H1 (cell line): Measurements from ENCODE around the gene PTP4A1. TPM values are rescaled to one million over a fixed set of nuclear protein-coding genes. Genes with fewer than 3 reads are reported as not detected.

ENCODE experiments used
- CTCF ChIA-PET: fragments of 300-600 bp; sonication (Branson Sonifier 250); formaldehyde crosslinking; loops from one replicate; lab custom pipeline; 2021; ENCODE audit not compliant: partially characterized antibody; lab: Charles Lee
- POLR2A ChIA-PET: fragments of 300-600 bp; sonication (Branson Sonifier 250); formaldehyde crosslinking; loops from one replicate; lab custom pipeline; 2021; ENCODE audit warnings: inconsistent platforms; ENCODE audit not compliant: partially characterized antibody; lab: Charles Lee
- DNase-seq, 2 experiments: peaks; one replicate each; pipeline versions ENCODE4 v3.0.0 to v3.0.0-alpha.2; 2010 to 2022; ENCODE audit warnings: low spot score in 2 of 2, low read depth in 1 of 2, mixed read lengths in 1 of 2
- FAIRE-seq: peaks from 2 replicates; lab custom pipeline; 2011; peaks lifted over from hg19 to GRCh38; lab: Jason Lieb, UNC
- H2AFZ ChIP-seq: 2 replicates; pipeline ENCODE4 v1.8.1; 2012; ENCODE audit warnings: low read length, inconsistent platforms
- H2AK5ac ChIP-seq: 2 replicates; pipeline ENCODE4 v1.6.1; 2013; ENCODE audit warnings: low read depth, low read length
- H2BK120ac ChIP-seq: replicated peaks from 2 replicates; pipeline ENCODE3; 2013; ENCODE audit warnings: low read depth, low read length, inconsistent platforms
- H2BK12ac ChIP-seq: 2 replicates; pipeline ENCODE4 v1.6.1; 2013; ENCODE audit warnings: low read depth, low read length
- H2BK15ac ChIP-seq: 2 replicates; pipeline ENCODE4 v1.6.1; 2013; ENCODE audit warnings: low read length
- H2BK20ac ChIP-seq: 2 replicates; pipeline ENCODE4 v1.6.1; 2013; ENCODE audit warnings: low read length
- H2BK5ac ChIP-seq: 2 replicates; pipeline ENCODE4 v1.6.1; 2013; ENCODE audit warnings: low read depth, low read length
- H3K14ac ChIP-seq: 2 replicates; pipeline ENCODE4 v1.6.1; 2013; ENCODE audit warnings: inconsistent platforms; ENCODE audit not compliant: insufficient read length
- H3K18ac ChIP-seq: 2 replicates; pipeline ENCODE4 v1.6.1; 2013; ENCODE audit warnings: low read length; ENCODE audit errors: extremely low read depth
- H3K23ac ChIP-seq: 2 replicates; pipeline ENCODE4 v1.6.1; 2013; ENCODE audit warnings: inconsistent platforms; ENCODE audit not compliant: insufficient read length
- H3K23me2 ChIP-seq: 2 replicates; pipeline ENCODE4 v1.6.1; 2013; ENCODE audit warnings: low read depth, low read length
- H3K27ac ChIP-seq: 2 replicates; pipeline ENCODE4 v1.6.1; 2011; ENCODE audit warnings: low read depth, low read length, inconsistent platforms
- H3K27me3 ChIP-seq, 4 experiments: replicated peaks in 1 of 4; 1 replicate in 1 of 4; 2 replicates in 3 of 4; pipeline versions ENCODE4 v1.6.1 to v1.8.1; 2011 to 2013; ENCODE audit warnings: low read length in 3 of 4, mild to moderate bottlenecking in 3 of 4, inconsistent platforms in 2 of 4, mixed read lengths in 2 of 4, moderate library complexity in 1 of 4; ENCODE audit not compliant: control insufficient read depth in 3 of 4, insufficient read depth in 3 of 4; ENCODE audit errors: extremely low read depth in 1 of 4
- H3K36me3 ChIP-seq, 4 experiments: 2 replicates each; pipeline versions ENCODE4 v1.6.1 to v1.8.1; 2011 to 2013; ENCODE audit warnings: mild to moderate bottlenecking in 4 of 4, low read length in 3 of 4, moderate library complexity in 2 of 4, control low read depth in 1 of 4, inconsistent platforms in 1 of 4; ENCODE audit not compliant: insufficient read depth in 4 of 4, control insufficient read depth in 2 of 4
- H3K4ac ChIP-seq: replicated peaks from 2 replicates; pipeline ENCODE3; 2013; ENCODE audit warnings: low read length, low read depth, mixed read lengths, inconsistent platforms; ENCODE audit not compliant: insufficient read length
- H3K4me1 ChIP-seq, 4 experiments: replicated peaks in 1 of 4; 1 replicate in 1 of 4; 2 replicates in 3 of 4; pipeline versions ENCODE4 v1.6.1 to v1.8.1; 2011 to 2013; ENCODE audit warnings: low read length in 3 of 4, inconsistent platforms in 2 of 4, mixed read lengths in 1 of 4; ENCODE audit not compliant: insufficient read depth in 4 of 4, control insufficient read depth in 3 of 4
- H3K4me2 ChIP-seq, 2 experiments: 2 replicates each; pipeline versions ENCODE4 v1.6.1 to v1.8.1; 2011 to 2013; ENCODE audit warnings: low read depth in 2 of 2, low read length in 2 of 2, control low read depth in 1 of 2, inconsistent platforms in 1 of 2, mild to moderate bottlenecking in 1 of 2; ENCODE audit not compliant: insufficient read depth in 1 of 2
- H3K4me3 ChIP-seq, 4 experiments: fragments of 200-600, 300-600 bp in 1 of 4; sonication (generic), shearing (Covaris generic), sonication (Bioruptor Twin) in 1 of 4; 2 replicates each; pipeline versions ENCODE4 v1.5.1 to v1.8.1; 2011 to 2016; ENCODE audit warnings: low read length in 4 of 4, low read depth in 3 of 4, control low read depth in 2 of 4, inconsistent platforms in 2 of 4, mild to moderate bottlenecking in 2 of 4, mixed read lengths in 1 of 4, moderate library complexity in 1 of 4; ENCODE audit not compliant: insufficient read depth in 2 of 4; ENCODE audit errors: extremely low read depth in 1 of 4
- H3K56ac ChIP-seq: replicated peaks from 2 replicates; pipeline ENCODE3; 2013; ENCODE audit warnings: low read depth, mild to moderate bottlenecking, mixed read lengths, low read length, inconsistent platforms; ENCODE audit not compliant: insufficient read length
- H3K79me1 ChIP-seq: 2 replicates; pipeline ENCODE4 v1.6.1; 2013; ENCODE audit warnings: low read depth, low read length, control low read depth
- H3K79me2 ChIP-seq, 2 experiments: 2 replicates each; pipeline versions ENCODE4 v1.6.1 to v1.8.1; 2012 to 2013; ENCODE audit warnings: low read length in 2 of 2, mild to moderate bottlenecking in 2 of 2, inconsistent platforms in 1 of 2; ENCODE audit not compliant: insufficient read depth in 2 of 2, control insufficient read depth in 1 of 2
- H3K9ac ChIP-seq, 4 experiments: replicated peaks in 1 of 4; 1 replicate in 1 of 4; 2 replicates in 3 of 4; pipeline versions ENCODE4 v1.6.1 to v1.8.1; 2011 to 2013; ENCODE audit warnings: low read depth in 3 of 4, low read length in 3 of 4, control low read depth in 2 of 4, mild to moderate bottlenecking in 2 of 4, moderate library complexity in 2 of 4, inconsistent platforms in 1 of 4; ENCODE audit errors: extremely low read depth in 1 of 4
- H3K9me3 ChIP-seq, 2 experiments: 2 replicates each; pipeline versions ENCODE4 v1.6.1 to v1.8.1; 2012 to 2013; ENCODE audit warnings: mild to moderate bottlenecking in 2 of 2, moderate library complexity in 2 of 2, control low read depth in 1 of 2, inconsistent platforms in 1 of 2, low read depth in 1 of 2, low read length in 1 of 2, mixed read lengths in 1 of 2; ENCODE audit not compliant: insufficient read depth in 2 of 2
- H4K20me1 ChIP-seq, 2 experiments: replicated peaks in 1 of 2; 2 replicates each; pipeline versions ENCODE3 to v1.8.1; 2011 to 2013; ENCODE audit warnings: inconsistent platforms in 2 of 2, low read length in 2 of 2, mild to moderate bottlenecking in 1 of 2; ENCODE audit not compliant: insufficient read depth in 2 of 2, control insufficient read depth in 1 of 2
- H4K5ac ChIP-seq: 2 replicates; pipeline ENCODE4 v1.6.1; 2013; ENCODE audit warnings: low read length, low read depth, mixed read lengths, inconsistent platforms; ENCODE audit not compliant: insufficient read length
- H4K8ac ChIP-seq: 2 replicates; pipeline ENCODE4 v1.8.0; 2013; ENCODE audit warnings: mild to moderate bottlenecking, moderate library complexity, low read length, inconsistent platforms; ENCODE audit not compliant: insufficient read depth; ENCODE audit errors: extremely low read depth
- H4K91ac ChIP-seq: replicated peaks from 2 replicates; pipeline ENCODE3; 2013; ENCODE audit warnings: low read length, mixed read lengths, inconsistent platforms; ENCODE audit not compliant: insufficient read length
- ATF2 ChIP-seq: IDR thresholded peaks from 2 replicates; pipeline ENCODE4 v1.6.1; 2012; ENCODE audit warnings: low read length, inconsistent platforms
- BRCA1 ChIP-seq: IDR thresholded peaks from 2 replicates; pipeline ENCODE4 v1.6.1; 2012; ENCODE audit warnings: low read depth, low read length, improper control_type of control experiment
- CBX8 ChIP-seq: fragments of 300-800, 300-1000 bp; sonication (generic); IDR thresholded peaks from 2 replicates; pipeline ENCODE4 v1.7.1; 2016; ENCODE audit warnings: low read depth, low read length, borderline replicate concordance
- JUN ChIP-seq: IDR thresholded peaks from 2 replicates; pipeline ENCODE4 v1.6.1; 2011; ENCODE audit warnings: low read depth, mild to moderate bottlenecking, improper control_type of control experiment, low read length
- PHF8 ChIP-seq: fragments of 200-600 bp; sonication (generic); conservative IDR thresholded peaks from 2 replicates; pipeline ENCODE4 v1.7.1; 2012; ENCODE audit warnings: low read depth, mild to moderate bottlenecking, inconsistent platforms, low read length, moderate library complexity
- RBBP5 ChIP-seq: IDR thresholded peaks from 2 replicates; pipeline ENCODE4 v1.7.1; 2012; ENCODE audit warnings: low read depth, mild to moderate bottlenecking, inconsistent platforms, low read length, moderate library complexity, borderline replicate concordance
- RFX5 ChIP-seq: IDR thresholded peaks from 2 replicates; pipeline ENCODE4 v1.6.1; 2011; ENCODE audit warnings: low read depth, low read length, improper control_type of control experiment, borderline replicate concordance
- RXRA ChIP-seq: IDR thresholded peaks from 2 replicates; pipeline ENCODE4 v1.6.1; 2011; ENCODE audit warnings: low read depth, mild to moderate bottlenecking, low read length, moderate library complexity; ENCODE audit not compliant: insufficient read depth
- YY1 ChIP-seq: IDR thresholded peaks from 2 replicates; pipeline ENCODE4 v1.6.1; 2011; ENCODE audit warnings: low read depth, mild to moderate bottlenecking, low read length
- WGBS, 2 experiments: shearing (Covaris generic) in 1 of 2; methylation state at CpG; one replicate each; pipeline versions ENCODE4 v1.1.6 to v1.1.7; 2013 to 2015; ENCODE audit warnings: low lambda C conversion rate in 2 of 2, mixed read lengths in 2 of 2, inconsistent platforms in 1 of 2, low coverage in 1 of 2, missing lambda C conversion rate in 1 of 2; ENCODE audit not compliant: insufficient replicate concordance in 2 of 2, insufficient coverage in 1 of 2, insufficient read length in 1 of 2; ENCODE audit errors: extremely low coverage in 1 of 2, missing lambda C conversion rate in 1 of 2; 5-methylcytosine and 5-hydroxymethylcytosine counted together
- polyA plus RNA-seq, 7 experiments: library from polyadenylated mRNA; depleted of rRNA in 3 of 7; stranded (reverse) in 5 of 7; unstranded in 2 of 7; fragments of >200 nt in 5 of 7; fragments of 200-250 nt in 2 of 7; gene quantifications; 1 replicate in 5 of 7; 2 replicates in 1 of 7; 4 replicates in 1 of 7; pipeline versions ENCODE4 v1.2.1 to v1.2.3, GENCODE V29; 2011 to 2013; ENCODE audit warnings: missing spikeins in 2 of 7, mixed read lengths in 2 of 7
- total RNA-seq: library from RNA; stranded (reverse); fragmentation: NEBNext Ultra II Directional; extraction: Animal tissue kit (Norgen Biotek cat#: 25700); gene quantifications from 2 replicates; pipeline ENCODE4 v1.2.1, GENCODE V29; 2021
- TF ChIP-seq, protein P1 (sequence below): IDR thresholded peaks from 2 replicates; pipeline ENCODE4 v1.6.1; 2011; ENCODE audit warnings: low read depth, mild to moderate bottlenecking, low read length; ENCODE audit not compliant: insufficient read depth

The PTP4A1 gene
- total and polyA plus RNA-seq, 2 of the 8 experiments (the other 6 are each of a cell fraction or from before 2014, with no cell fraction given), result 21.1 to 76.3 TPM

DNA sequence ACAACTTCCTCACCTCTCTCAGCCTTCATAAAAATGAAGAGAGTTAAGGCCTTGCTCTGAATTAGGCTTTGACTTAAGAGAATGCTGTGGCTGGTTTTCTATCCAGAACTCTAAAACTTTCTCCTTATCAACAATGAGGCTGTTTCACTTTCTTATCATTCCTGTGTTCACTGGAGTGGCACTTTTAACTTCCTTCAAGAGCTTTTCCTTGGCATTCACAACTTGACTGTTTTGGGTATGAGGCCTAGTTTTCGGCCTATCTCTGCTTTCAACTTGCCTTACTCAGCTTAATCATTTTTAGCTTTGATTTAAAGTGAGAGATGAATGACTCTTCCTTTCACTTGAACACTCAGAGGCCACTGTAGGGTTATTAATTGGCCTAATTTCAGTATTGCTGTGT, 4.3 kb upstream of the PTP4A1 start:
- Histone ChIP-seq H2BK5ac (no peak overlapping the region), H3K27ac (no peak overlapping the region)
- TF ChIP-seq YY1, result no peak
- no peak for TF ChIP-seq RFX5
- TF ChIP-seq, protein P1, sequence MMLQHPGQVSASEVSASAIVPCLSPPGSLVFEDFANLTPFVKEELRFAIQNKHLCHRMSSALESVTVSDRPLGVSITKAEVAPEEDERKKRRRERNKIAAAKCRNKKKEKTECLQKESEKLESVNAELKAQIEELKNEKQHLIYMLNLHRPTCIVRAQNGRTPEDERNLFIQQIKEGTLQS, result no peak
- no peak for TF ChIP-seq RXRA
- TF ChIP-seq ATF2, result no peak
- no peak for TF ChIP-seq PHF8
- TF ChIP-seq BRCA1, result no peak
- no peak for TF ChIP-seq JUN
- no peak for TF ChIP-seq CBX8
- no peak for TF ChIP-seq RBBP5
- TF ChIP-seq, all 59 proteins: peak for 0
- H3K79me2 ChIP-seq, result peaks cover 5% of the 10 kb centered on the region in 2 experiments; a peak in 2 of 4 replicates
- H4K20me1 ChIP-seq, result no peaks in the 10 kb centered on the region
- H3K4me3 ChIP-seq, result no peak overlapping the region
- FAIRE-seq (no peak), DNase-seq (no peak)
- no peaks in the 10 kb centered on the region for H3K36me3 ChIP-seq
- no peak overlapping the region for H3K56ac ChIP-seq
- H2BK20ac ChIP-seq, result no peak overlapping the region
- no peak overlapping the region for H2AK5ac ChIP-seq
- no peak overlapping the region for H3K4me2 ChIP-seq
- no peak overlapping the region for H2AFZ ChIP-seq
- ChIA-PET CTCF (interaction anchor here (1.2 kb wide), 1 partner anchor 215 kb away, joined by 6 read pairs; no protein-coding TSS in a partner anchor), POLR2A (no interaction called here)
- no peak overlapping the region for H2BK12ac ChIP-seq
- H3K14ac ChIP-seq, result no peak overlapping the region
- no peak overlapping the region for H3K18ac ChIP-seq
- H3K4me1 ChIP-seq, result peaks cover 0 to 11% (median 5%) of the 10 kb centered on the region in 4 experiments; a peak in 2 of 7 replicates
- no peaks in the 10 kb centered on the region for H3K79me1 ChIP-seq
- H2BK120ac ChIP-seq, result no peak overlapping the region
- H3K27me3 ChIP-seq, result 0 out of 7 replicates have a peak, but pooled peaks cover 0 to 2% (median under 1%) of the 10 kb centered on the region in 4 experiments
- H3K9ac ChIP-seq, result no peak overlapping the region
- no peaks in the 10 kb centered on the region for H3K9me3 ChIP-seq
- H3K23me2 ChIP-seq, result peaks cover 6% of the 10 kb centered on the region
- H4K91ac ChIP-seq, result no peak overlapping the region
- WGBS, 2 experiments, result 78% methylated on average over 1 of the region's 1 CpG; no CpG with 5 or more reads in 1 of the 2 experiments
- H4K5ac ChIP-seq, result no peak overlapping the region
- H3K4ac ChIP-seq, result no peak overlapping the region
- H3K23ac ChIP-seq, result no peak overlapping the region
- no peak overlapping the region for H2BK15ac ChIP-seq
- H4K8ac ChIP-seq, result no peak overlapping the region
